ENCODE results near the gene DOCK6.

The DOCK6 gene

GRCh38 chr19:11274533-11275086, 12.3 kb upstream of the DOCK6 start:
- DNase-seq = no peak

- no peak for DNase-seq
These were observed 11.7 kb upstream of the DOCK6 start for GRCh38 chr19:11273989-11274388.

GRCh38 chr19:11273296-11273695, 11.0 kb upstream of the DOCK6 start:
- no peak for DNase-seq

- no peak for DNase-seq
These were observed 7.1 kb upstream of the DOCK6 start for GRCh38 chr19:11269408-11269807.

GRCh38 chr19:11268783-11269267, 6.5 kb upstream of the DOCK6 start:
- peak; percentile 63 for DNase-seq

GRCh38 chr19:11267316-11268085, 5.2 kb upstream of the DOCK6 start:
- no peak for DNase-seq

GRCh38 chr19:11265785-11266236, 3.5 kb upstream of the DOCK6 start:
- no peak for DNase-seq

- DNase-seq = no peak
These were observed 3.0 kb upstream of the DOCK6 start for GRCh38 chr19:11265177-11265784.

GRCh38 chr19:11264452-11265176, 2.3 kb upstream of the DOCK6 start:
- no peak for DNase-seq

- DNase-seq = no peak
These were observed 1.4 kb upstream of the DOCK6 start for GRCh38 chr19:11263726-11264125.

GRCh38 chr19:11261431-11261970, 823 bp downstream of the DOCK6 start:
- peak; percentile 74 for DNase-seq

GRCh38 chr19:11260996-11261395, 1.3 kb downstream of the DOCK6 start:
- DNase-seq = no peak

GRCh38 chr19:11257846-11258380, 4.4 kb downstream of the DOCK6 start:
- DNase-seq = no peak

GRCh38 chr19:11256189-11256588, 6.1 kb downstream of the DOCK6 start:
- DNase-seq = peak; percentile 78

- DNase-seq = no peak
These were observed 7.7 kb downstream of the DOCK6 start for GRCh38 chr19:11254666-11255065.

GRCh38 chr19:11252665-11253355, 9.5 kb downstream of the DOCK6 start:
- no peak for DNase-seq

GRCh38 chr19:11251650-11252314, 10.5 kb downstream of the DOCK6 start:
- DNase-seq = no peak

- DNase-seq = no peak
These were observed 11.1 kb downstream of the DOCK6 start for GRCh38 chr19:11251217-11251616.

GRCh38 chr19:11248852-11249251, 13.5 kb downstream of the DOCK6 start:
- no peak for DNase-seq

- no peak for DNase-seq
These were observed 14.4 kb downstream of the DOCK6 start for GRCh38 chr19:11247934-11248333.

- peak; percentile 78 for DNase-seq
These were observed 14.9 kb downstream of the DOCK6 start for GRCh38 chr19:11247391-11247790.

GRCh38 chr19:11246941-11247340, 15.4 kb downstream of the DOCK6 start:
- no peak for DNase-seq

Data from right forelimb (tissue), 1 donor.